Posterior cingulate gyrus (tissue), 11 donors: Measurements from ENCODE around the gene GSE1.

ENCODE experiments used
- DNase-seq, 10 donors: peaks; one replicate each; pipeline versions ENCODE4 v3.0.0 to v3.0.0-alpha.2; 2020 to 2021; ENCODE audit warnings: mixed read lengths in 3 of 10
- intact Hi-C: fragments of 100-400 bp; cut with DNase I; formaldehyde crosslinking; loops from one replicate; pipeline ENCODE4 v1.15.1; 2023

GSE1 gene

GRCh38 chr16:85615852-85616606 lies 2.9 kb downstream of the GSE1 start:
- DNase-seq, result peak in 8 of 10 donors; percentile 41 to 95 (median 71)
- intact Hi-C loops, result no loop called here

GRCh38 chr16:85616607-85617321 lies 3.6 kb downstream of the GSE1 start:
- intact Hi-C loops, result no loop called here
- DNase-seq, result peak in 1 of 10 donors; percentile 87

- intact Hi-C loops, result no loop called here
- no peak for DNase-seq
Observed at GRCh38 chr16:85617948-85618347, 4.8 kb downstream of the GSE1 start.

GRCh38 chr16:85618521-85618920 lies 5.4 kb downstream of the GSE1 start:
- intact Hi-C loops, result no loop called here
- DNase-seq, result no peak

- intact Hi-C loops, result no loop called here
- DNase-seq, result no peak
Observed at GRCh38 chr16:85619101-85619891, 6.2 kb downstream of the GSE1 start.

- peak in 1 of 10 donors; percentile 78 for DNase-seq
- intact Hi-C loops, result no loop called here
Observed at GRCh38 chr16:85620374-85620773, 7.3 kb downstream of the GSE1 start.

GRCh38 chr16:85621698-85622428 lies 8.7 kb downstream of the GSE1 start:
- DNase-seq, result no peak
- intact Hi-C loops, result no loop called here

- intact Hi-C loops, result no loop called here
- DNase-seq, result no peak
Observed at GRCh38 chr16:85622683-85623082, 9.6 kb downstream of the GSE1 start.

- no peak for DNase-seq
- intact Hi-C loops, result no loop called here
Observed at GRCh38 chr16:85623250-85623649, 10.1 kb downstream of the GSE1 start.

GRCh38 chr16:85623997-85624601 lies 11.0 kb downstream of the GSE1 start:
- no peak for DNase-seq
- intact Hi-C loops, result no loop called here

GRCh38 chr16:85624646-85625045 lies 11.5 kb downstream of the GSE1 start:
- no peak for DNase-seq
- intact Hi-C loops, result no loop called here

- no peak for DNase-seq
- intact Hi-C loops, result no loop called here
Observed at GRCh38 chr16:85625053-85625452, 11.9 kb downstream of the GSE1 start.

GRCh38 chr16:85625485-85626117 lies 12.5 kb downstream of the GSE1 start:
- no peak for DNase-seq
- intact Hi-C loops, result no loop called here

- intact Hi-C loops, result no loop called here
- DNase-seq, result no peak
Observed at GRCh38 chr16:85626191-85626981, 13.3 kb downstream of the GSE1 start.

- intact Hi-C loops, result no loop called here
- DNase-seq, result no peak
Observed at GRCh38 chr16:85627089-85627488, 14.0 kb downstream of the GSE1 start.

GRCh38 chr16:85627526-85628264 lies 14.6 kb downstream of the GSE1 start:
- intact Hi-C loops, result no loop called here
- no peak for DNase-seq

- no peak for DNase-seq
Observed at GRCh38 chr16:85628265-85628556, 15.1 kb downstream of the GSE1 start.

GRCh38 chr16:85628645-85629044 lies 15.5 kb downstream of the GSE1 start:
- no peak for DNase-seq
- intact Hi-C loops, result no loop called here

More at GRCh38 chr16:85628265-85628556, 15.1 kb downstream of the GSE1 start:
- intact Hi-C loops, result no loop called here
